NCI-H748 (cell line): ENCODE data around the gene GMPPB.

Experiments
- DNase-seq: peaks from one replicate; lab custom pipeline; 2025; ENCODE audit not compliant: unreplicated experiment; lab: John Stamatoyannopoulos, UW

The GMPPB gene

DNA sequence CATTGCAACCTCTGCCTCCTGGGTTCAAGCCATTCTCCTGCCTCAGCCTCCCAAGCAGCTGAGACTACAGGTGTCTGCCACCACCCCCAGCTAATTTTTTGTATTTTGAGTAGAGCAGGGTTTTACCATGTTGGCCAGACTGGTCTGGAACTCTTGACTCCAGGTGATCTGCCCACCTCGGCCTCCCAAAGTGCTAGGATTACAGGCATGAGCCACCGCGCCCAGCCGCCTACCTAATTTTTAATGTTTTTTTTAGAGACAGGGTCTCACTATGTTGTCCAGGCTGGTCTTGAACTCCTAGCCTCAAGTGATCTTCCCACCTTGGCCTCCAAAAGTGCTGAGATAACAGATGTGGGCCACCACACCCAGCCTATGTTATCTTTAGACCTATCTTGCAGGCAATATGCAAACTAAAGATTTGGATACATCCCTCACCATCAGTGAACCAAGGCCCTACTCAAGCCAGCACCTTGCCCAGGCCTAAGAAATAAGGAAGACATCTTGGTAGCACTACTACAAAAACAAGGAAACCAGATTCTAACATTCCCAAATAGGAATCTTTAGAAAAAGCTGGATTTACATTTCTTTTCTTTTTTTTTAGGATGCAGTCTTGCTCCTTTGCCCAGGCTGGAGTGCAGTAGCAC is 6.3 kb upstream of the GMPPB start:
- DNase-seq = no peak

DNA sequence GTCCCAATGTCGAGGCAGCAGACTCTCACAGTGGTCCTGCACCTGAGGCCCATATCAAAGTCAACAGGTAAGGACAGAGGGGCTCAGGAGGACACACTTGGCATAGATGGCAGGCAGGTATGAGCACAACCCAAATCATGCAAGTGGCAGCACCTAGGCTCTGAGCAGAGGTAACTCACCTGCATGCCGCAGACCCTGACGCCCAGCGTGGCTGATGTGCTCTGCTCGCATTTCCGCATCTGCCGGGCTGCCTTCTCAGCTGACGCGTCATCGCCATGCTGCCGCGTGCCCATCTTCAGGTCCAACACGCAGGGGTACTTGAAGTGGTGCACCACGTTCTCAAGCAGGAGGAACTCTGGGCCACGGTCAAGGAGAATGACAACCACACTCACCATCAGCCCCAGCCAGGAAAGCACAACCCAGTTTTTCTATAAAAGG is 4.2 kb upstream of the GMPPB start:
- no peak for DNase-seq

DNA sequence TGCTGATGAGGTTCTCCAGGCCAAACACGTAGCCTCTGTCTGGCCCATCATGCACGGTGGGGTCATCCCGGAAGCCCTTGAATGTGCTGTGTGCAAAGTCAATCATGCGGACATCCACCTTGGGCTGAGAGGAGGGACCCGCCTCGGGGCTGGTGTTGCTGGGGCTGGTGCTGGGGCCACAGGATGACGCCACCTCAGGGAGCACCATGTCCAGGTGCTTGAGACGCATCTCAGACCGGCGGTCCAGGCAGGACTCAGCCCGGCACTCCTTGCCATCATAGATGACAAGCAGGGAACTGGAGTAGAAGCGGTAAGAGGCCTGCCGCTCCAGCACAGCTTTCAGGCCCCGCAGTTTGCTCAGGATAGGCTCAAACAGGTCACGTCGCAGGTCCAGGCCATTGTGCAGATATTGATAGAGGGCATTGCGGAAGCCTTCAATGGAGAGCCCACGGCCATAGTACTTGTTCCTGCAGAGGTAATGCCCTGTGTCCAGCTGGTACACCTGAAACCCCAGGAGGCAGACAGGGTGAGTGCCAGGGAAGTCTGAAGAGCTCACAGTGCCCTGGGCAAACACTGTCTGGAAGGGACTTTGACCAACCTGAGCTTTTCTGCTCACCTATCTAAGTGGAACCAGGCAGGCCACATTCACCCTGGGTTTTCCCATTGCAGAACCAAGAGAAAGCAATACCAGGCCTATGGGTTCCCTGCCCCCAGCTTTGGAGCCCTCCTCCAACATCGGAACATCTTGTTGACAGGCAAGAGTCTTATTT is 3.6 kb upstream of the GMPPB start:
- no peak for DNase-seq

DNA sequence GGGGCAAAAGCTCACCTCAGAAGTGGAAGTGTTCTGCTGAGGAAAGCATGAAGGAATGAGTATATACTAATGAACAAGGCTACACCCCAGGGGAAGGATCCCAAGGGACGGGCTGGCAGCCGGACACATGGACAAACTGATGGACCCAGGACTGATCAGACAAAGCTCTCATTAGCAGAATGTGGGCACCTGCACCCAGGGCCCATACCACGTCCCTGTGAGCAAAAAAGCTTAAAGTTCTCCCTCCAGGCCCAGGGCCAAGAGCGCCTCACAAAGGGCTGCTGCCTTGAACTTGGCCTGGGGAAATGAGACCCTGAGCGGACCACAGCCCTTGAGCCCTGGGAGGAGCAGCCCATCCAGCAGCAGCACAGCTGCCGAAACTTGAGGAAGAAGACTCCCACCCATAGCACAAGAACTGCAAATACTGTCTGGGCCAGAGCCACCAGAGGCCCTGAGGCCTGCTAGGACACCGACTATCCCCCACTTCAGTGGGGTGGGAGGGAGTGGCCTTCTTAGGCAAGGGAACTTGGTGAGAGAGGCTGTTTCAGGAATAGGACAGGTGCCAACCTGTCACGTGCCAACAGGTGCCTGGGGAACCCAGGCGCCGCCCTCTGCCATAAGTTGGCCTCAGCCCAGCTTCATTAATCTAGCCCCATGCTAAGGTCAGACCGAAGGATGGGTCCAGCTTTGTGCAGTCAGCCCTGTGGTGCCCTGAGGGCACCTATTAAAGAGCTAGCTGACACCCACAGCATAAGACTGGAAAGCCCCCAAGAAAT is 2.3 kb upstream of the GMPPB start:
- no peak for DNase-seq

DNA sequence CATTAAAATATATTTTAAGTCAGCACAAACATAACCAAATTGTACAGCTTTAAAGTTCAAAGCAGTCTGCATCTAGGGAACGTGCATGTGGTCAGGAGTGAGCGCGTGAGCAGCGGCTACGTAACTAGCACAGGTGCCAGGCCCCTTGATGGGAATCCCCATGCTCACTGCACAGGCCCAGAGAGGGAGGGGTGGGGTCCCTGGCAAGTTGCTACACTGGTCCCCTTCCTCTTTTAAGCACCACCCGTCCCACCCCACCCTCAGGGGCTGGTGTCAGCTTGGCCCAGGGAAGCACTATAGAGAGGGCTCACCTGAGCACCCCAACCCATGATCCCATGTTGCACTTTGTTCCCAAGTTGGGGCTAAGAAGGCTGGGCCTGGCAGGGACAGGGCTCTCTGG is 835 bp upstream of the GMPPB start:
- DNase-seq = peak; percentile 26

DNA sequence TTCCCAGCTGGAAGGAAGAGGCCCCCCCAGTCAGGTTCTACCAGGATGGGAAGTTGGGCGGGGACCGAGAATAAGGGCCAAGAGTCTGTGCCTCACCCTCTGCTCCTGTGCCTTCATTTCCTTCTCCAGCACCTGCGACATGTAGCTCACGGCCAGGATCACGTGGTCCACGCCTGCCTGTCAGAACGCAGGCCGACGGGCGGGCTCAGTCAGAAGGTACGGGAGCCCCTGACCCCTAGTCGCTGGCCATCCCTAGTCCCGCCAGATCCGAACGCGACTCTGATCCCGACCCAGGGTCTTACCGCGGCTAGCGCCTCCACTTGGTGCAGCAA is 489 bp downstream of the GMPPB start:
- DNase-seq = peak; percentile 55

DNA sequence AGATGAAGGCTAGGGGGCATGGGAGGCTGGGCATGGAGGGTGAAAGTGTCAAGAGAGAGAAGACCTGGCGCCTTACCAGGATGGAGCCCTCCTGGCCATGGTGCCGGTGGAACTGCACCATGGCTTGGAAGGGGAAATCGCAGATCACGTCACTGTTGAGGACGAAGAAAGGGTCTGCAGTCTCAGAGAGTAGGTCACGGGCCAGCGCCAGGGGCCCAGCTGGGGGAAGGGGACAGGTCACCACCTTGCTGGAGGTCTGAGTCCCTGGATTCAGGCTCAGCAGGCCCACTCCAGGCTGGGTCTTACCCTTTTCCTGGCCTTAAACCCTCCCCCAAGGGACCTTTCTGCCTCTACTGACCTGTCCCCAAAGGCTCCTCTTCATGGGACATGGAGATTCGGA is 855 bp downstream of the GMPPB start:
- no peak for DNase-seq

DNA sequence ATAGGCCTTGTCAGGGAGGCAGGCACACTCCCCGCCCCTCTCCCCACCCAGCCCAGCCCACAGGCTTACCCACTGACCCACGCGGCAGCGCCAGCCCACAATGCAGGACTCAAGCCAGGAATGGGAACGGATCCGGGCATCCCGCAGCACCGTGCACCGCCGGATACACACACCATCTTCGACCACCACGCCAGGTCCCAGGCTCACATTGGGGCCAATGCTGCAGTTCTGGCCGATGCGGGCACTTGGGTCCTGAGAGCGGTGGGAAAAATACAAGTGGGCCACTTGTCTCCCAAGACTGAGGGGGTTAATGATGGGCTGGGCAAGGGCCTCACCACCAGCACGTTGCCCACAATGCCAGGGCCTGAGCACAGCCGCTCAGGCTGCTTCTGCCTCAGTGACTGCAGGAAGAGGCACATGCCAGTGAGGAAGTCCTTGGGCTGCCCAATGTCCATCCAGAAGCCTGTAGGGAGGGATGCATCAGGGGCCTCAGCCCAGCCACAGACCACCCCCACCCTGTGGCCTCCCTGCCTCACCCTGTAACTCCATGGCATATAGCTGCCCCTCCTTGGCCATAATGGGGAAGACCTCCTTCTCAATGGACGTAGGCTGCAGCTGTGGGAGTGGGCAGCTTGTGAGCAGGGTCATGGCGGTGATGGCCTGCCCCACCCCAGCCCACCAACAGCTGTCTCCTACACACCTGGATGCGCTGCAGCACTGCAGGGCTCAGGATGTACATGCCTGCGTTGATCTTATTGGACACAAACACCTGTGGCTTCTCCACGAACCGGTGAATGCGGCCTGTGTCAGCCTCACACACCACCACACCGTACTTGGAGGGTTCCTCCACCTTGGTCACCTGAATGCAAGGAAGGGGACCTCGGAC is 1.6 kb downstream of the GMPPB start:
- DNase-seq = no peak

DNA sequence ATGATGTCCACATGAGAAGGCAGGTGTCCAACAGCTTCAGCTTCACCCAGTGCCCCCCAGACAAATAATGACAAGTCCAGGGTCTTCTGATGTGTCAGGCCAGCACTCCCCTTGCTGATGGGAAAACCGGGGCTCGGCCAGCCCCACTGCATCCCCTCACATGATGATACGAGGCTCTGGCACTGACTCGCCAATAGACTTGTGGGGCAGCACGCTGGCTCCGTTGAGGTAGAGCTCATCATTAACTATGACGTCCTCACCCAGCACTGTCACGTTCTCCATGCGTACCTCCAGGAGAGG is 2.2 kb downstream of the GMPPB start:
- no peak for DNase-seq

DNA sequence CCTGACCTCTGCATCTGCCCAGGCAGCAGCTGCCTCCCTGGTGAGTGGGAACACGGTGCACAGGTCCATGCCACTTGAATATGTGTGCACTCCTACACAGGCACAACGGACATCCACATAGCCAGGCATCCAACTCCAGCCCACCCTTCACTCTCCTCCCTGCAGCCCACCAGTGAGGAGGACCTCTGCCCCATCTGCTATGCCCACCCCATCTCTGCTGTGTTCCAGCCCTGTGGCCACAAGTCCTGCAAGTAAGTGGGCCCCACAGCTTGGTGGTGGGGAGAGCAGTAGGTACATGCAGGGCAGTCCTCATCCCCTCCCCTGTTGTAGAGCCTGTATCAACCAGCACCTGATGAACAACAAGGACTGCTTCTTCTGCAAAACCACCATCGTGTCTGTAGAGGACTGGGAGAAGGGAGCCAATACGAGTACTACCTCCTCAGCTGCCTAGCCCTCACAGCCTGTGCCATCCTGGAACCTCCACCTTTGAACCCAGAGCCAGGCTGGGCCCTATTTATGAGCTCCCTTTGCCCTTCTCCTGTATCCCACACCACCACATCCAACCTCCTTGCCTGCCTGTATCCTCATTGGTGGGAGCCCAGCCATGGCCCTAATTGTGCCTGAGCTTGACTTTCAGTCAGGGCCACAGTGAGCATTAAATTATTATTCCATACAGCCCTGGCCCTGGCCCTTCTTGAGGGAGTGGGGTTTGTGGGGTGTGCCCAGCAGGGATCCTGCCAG is 2.7 kb downstream of the GMPPB start:
- no peak for DNase-seq

DNA sequence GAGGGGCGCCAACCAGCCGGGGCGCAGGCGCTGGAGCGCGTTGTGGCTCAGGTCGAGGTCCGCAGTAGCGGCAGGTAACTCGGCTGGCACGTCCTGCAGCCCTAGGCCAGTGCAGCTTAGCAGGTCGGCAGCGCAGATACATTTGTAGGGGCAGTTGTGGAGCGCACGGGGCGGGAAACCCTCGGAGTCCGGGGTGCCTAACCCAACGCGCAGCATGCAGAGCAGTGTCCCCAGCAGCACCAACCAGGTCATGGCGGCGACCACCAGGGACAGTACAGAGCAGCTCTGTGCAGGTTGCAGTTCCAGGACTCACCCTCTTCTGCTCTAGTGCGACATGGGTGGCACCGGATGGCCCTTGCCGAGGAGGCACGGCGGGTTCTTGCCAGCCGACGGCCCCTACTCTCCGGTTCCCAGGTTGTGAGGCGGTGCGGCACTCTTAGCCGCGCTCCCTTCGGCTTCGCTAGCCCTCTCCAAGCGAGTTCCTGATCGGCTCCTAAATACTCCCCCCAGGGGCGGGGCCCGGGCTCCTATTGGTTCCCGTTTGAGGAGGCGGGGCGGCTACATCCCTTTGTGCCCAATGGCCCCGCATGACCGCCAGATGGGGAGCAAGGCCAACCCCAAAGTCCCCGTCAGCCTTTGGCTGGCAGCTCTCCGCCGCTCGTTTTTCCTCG is 4.4 kb downstream of the GMPPB start, which contains the start of gene AMIGO3:
Gene AMIGO3, minus strand, starts transcription at position 471 of the 671 bp plus-strand sequence. Its CDS starts 219 bp downstream, at position 252.
- DNase-seq = peak; percentile 94

DNA sequence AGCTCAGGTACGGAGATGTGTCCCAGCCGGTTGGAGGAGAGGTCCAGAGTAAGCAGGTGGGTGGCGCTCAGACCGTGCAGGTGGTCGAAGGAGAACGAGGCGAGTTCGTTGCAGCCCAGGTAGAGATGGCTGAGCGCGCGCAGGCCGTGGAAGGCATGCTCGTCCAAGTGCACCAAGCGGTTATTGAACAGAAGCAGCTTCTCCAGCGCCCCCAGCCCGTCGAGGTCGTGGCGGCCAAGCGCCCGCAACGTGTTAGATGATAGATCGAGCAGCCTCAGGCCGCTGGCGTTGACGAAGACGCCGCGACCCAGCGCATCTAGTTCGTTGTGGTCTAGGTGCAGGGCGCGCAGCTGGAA is 4.9 kb downstream of the GMPPB start:
- DNase-seq = peak; percentile 75

DNA sequence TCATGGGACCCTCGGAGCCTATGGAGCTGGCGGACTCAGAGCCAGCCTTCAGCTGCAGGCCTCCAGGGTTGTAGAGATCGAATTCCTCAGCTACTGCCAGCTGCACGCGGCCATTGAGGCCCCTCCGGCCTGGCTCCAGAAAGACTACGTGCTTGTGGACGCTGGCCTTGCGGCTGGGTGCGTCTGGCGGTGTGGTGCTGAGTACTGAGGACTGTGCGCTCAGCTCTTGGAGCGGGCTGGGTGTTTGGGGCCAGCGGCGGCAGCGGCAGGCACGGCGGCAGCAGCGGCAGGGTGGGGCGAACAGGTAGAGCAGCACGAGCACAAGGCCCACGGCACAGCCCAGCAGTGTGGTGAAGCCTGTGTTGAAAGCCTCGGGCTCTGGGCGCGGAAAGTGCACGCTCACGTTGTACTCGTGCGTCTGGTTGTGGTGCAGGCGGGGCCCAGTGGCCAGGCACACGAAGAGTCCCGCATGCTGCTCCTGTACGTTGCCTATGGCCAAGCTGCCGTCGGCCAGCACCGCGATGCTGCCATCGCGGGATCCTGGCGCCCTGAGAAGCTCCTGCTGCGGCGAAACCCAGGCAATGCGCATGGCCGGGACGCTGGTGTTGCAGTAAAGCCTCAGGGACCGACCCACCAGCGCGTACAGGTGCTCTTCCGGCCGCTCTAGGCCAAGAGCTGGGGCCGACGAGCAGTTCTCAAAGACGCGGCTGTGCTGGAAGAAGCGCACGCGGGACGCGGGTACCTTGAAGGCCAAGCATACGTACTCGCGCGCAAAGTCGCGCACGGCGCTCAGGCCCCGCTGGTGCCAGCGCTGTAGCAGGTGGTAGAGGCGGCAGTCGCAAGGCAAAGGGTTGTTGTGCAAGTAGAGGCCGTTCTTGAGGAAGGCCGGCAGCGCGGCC is 5.5 kb downstream of the GMPPB start:
- peak; percentile 79 for DNase-seq

DNA sequence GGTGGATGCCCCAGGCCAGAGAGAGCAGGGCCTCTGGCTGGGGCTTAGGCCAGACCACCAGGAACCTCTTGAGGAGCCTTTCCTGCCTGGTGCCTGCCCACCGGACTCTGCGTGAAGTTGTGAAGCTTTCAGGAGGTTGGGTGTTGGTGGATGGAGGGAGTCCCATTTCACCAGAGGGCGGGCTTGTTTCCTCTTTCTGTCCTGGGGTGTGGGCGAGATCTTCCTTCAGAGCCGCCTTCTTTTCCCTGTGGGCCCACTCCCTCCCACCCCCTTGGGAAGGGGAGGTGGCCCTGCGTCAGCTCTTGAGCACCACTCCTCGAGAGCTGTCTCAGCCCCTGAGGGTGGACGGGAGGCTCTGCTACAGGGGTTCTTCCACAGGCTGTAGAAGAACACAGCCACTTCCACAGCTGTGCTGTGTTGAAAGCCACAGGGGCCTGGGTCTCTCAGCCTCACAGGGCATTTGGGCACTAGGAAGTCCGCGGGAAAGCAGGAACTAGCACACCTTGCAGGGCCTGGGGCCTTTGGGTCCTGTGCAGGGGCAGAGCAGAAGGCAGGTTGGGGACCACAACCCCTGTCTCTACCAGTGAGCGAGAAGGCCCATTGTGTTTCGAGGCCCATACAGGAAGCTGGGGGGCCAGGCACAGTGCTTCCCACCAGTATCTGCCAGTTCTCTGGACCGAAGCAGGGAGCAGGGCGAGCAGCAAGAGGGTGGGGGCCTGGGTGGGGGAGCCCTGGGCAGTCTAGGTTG is 6.4 kb downstream of the GMPPB start:
- DNase-seq = no peak

DNA sequence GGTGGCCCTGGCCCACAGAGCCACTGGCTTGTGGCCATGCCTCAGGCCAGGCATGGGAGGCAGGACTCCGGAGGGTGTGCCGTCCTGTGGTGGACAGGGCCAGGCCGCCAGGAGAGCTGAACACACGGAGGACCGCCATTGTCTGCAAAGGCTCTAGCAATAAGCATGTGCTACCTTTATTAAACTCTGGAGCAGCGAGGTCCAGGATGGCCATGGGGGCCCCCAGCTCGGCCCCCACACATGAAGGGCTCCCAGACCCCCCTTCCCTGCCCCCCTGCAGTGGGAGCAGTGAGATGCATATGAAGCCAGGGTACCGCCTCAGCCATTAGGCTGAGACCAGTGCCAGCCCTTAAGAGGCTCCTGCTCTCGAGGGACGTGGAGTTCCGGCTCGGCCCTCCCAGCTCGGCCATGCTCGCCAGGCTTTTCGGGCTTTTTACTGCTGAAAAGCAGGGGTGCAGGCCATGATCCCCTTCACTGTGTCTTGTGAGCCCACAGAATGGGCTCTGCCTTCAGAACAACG is 7.0 kb downstream of the GMPPB start:
- no peak for DNase-seq

DNA sequence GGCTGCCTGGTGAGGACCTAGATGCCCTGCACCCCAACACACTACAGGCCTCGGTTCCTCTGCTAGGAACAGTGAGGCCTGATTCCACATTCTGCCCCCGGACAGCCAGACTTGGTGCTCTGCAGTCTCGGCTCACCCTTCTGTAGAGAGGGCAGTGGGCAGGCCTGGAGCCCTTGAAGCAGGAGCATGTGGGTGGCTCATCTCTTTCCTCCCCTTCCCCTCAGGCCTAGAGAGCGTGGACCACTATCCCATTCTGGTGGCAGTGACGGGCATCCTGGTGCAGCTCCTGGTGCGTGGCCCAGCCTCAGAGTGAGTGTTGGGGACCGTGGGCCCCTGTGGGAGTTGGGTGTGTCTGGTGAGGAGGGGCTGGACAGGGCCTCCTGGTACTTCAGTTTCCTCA is 7.6 kb downstream of the GMPPB start:
- no peak for DNase-seq

DNA sequence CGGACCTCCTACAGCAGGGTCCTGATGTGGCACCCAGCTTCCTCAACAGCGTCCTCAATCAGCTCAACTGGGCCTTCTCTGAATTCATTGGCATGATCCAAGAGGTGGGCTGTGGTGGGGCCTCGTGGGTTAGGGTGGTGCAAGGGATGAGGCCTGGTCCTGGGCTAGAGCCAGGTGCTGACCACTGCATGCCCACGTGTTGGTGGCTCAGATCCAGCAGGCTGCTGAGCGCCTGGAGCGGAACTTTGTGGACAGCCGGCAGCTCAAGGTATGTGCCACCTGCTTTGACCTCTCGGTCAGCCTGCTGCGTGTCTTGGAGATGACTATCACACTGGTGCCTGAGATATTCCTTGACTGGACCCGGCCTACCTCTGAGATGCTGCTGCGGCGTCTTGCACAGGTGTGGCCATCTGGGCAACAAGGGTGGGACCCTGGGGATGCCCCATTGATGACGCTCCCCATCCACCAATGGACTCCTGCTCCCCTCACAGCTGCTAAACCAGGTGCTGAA is 8.1 kb downstream of the GMPPB start:
- no peak for DNase-seq
